GM19238 (cell line): ENCODE measurements around the gene L1TD1.
"Not testable (repeated sequence)": the region's sequence is repeated elsewhere in the genome, so short reads cannot be mapped to it uniquely, and the experiment has no call there.

Experiments
- DNase-seq: peaks from one replicate; pipeline ENCODE4 v3.0.0; 2011; ENCODE audit warnings: low spot score; ENCODE audit not compliant: insufficient read length

The L1TD1 gene, protein sequence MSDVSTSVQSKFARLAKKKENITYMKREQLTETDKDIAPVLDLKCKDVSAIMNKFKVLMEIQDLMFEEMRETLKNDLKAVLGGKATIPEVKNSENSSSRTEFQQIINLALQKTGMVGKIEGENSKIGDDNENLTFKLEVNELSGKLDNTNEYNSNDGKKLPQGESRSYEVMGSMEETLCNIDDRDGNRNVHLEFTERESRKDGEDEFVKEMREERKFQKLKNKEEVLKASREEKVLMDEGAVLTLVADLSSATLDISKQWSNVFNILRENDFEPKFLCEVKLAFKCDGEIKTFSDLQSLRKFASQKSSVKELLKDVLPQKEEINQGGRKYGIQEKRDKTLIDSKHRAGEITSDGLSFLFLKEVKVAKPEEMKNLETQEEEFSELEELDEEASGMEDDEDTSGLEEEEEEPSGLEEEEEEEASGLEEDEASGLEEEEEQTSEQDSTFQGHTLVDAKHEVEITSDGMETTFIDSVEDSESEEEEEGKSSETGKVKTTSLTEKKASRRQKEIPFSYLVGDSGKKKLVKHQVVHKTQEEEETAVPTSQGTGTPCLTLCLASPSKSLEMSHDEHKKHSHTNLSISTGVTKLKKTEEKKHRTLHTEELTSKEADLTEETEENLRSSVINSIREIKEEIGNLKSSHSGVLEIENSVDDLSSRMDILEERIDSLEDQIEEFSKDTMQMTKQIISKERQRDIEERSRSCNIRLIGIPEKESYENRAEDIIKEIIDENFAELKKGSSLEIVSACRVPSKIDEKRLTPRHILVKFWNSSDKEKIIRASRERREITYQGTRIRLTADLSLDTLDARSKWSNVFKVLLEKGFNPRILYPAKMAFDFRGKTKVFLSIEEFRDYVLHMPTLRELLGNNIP

DNA sequence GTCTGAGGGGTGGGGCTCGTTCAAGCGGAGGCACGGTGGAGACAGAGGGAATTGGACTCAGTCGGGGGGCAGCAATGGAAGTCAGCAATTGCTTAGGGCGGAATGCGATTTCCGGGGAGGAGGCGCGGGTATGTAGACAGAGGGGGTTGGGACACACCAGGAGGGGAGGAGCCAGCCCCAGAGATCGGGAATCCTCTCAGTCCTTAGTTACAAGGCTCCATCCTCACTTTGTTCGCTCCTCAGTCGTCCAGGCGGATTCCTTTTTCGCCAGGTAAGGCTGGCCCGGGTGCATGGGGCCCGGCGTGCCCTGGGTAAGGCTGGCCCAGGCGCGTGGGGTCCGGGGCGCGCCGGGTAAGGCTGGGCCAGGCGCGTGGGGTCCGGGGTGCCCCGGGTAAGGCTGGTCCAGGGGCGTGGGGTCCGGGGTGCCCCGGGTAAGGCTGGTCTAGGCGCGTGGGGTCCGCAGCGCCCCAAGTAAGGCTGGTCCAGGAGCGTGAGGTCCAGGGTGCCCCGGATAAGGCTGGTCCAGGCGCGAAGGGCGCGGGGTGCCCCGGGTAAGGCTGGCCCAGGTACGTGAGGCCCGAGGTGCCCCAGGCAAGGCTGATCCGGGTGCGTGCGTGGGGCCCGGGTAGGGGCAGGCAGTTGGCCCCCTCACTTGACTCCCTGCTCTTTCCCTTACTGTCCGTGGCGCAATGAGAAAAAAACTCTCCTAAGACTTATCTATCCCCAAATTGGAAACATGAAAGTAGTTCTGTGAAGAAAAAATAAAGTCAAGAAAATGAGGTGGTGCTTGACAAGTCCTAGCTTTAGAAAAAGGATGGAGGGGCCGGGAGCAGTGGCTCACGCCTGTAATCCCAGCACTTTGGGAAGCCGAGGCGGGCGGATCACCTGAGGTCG, at the start of gene L1TD1:
Gene L1TD1 (plus strand): TSS at position 199 of the 894 bp plus-strand sequence. CDS start 11,780 bp downstream, outside the sequence.
- no peak for DNase-seq

DNA sequence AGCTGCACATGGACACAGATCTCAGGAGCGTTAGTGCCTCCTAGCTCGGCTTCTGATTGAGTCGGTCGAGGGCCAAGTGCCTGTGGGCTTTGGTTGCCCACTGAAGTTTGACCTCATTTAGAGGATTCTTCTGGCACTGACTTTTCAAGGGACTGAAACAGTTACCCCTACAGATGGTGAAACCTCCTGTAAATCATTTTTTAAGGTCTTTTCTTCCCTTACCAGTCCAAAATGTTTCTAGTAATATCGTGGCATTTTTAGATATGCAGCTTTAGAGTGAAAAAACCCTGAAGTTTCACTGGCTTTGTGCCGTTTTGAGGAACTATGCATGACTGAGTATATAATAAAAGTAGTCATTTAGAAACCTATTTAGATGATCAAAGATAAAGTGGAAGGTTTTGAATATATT, 34.7 kb upstream of the L1TD1 start:
- DNase-seq: no peak

DNA sequence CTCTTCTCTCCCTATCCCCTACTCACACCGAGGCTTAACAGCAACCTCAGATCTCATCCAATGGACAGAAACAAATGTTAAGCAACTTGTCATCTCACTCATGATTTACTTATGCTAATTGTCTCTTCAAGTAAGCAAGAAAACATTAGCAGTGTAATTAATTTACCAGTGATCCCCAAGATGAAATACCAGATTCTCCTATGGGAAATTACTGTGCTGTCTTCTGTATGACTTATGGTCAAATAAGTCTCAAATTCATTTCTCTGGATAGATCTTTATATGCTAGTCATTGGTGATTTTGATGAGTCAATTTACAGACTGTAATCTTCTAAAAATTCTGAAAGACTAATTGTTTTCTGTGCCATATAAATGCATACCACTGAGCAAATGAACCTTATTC, 32.9 kb upstream of the L1TD1 start:
- no peak for DNase-seq

DNA sequence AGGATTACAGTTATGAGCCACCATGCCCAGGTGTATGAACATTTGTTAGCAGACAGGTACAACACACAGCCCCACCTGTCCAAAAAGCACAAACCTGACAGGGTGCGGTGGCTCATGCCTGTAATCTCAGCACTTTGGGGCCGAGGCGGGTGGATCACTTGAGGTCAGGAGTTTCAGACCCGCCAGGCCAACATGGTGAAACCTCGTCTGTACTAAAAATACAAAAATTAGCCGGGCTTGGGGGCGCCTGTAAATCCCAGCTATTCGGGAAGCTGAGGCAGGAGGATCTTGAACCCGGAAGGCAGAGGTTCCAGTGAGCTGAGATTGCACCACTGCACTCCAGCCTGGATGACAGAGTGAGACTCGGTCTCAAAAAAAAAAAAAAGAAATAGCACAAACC, 24.3 kb upstream of the L1TD1 start:
- not testable (repeated sequence) for DNase-seq

DNA sequence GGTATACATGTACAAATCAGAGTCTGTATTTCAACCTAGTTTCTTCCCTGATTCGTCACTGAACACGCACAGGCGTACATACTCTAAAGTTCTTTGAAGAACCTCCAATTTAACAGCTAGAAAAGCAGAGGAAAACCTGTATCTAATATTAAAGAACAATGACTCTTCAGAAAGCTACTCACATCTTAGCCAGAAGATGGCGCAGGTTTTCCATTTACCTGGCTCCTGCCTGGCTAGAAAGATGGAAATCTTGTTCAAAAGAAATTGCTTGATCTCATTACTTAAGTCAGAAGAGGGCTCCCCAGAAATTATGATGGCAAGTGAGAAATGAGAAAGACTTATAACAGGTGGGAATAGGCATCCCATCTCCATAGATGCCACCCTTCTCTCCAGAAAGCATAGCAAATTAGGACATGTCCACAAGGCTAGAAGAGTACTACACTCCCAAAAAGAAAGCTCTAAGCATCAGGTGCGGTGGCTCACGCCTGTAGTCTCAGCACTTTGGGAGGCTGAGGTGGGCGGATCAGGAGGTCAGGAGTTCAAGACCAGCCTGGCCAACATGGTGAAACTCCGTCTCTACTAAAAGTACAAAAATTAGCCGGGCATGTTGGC, 19.0 kb upstream of the L1TD1 start:
- no peak for DNase-seq

DNA sequence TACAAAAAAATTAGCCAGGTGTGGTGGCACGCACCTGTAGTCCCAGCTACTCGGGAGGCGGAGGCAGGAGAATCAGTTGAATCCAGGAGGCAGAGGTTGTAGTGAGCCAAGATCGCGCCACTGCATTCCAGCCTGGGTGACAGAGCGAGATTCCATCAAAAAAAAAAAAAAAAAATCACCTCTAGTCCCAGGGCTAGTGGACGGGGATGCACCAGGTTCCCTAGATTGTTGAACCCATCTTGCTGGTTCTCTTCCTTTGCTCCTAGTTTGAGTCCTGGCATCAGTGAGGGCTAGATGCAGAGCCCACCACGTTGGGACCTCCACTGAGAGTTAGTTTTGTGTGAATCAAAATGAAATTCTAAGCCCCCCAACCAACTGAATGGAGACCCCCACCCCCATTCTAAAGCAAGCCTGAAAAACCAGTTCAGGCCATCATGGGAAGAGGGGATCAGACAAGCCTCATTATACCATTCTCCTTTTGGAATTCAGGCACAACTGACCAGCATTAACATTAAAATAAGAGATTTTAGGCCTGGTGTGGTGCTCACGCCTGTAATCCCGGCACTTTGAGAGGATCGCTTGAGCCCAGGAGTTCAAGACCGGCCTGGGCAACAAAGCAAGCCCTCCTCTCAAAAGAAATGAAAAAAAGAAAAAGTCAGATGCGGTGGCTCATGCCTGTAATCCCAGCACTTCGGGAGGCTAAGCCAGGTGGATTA, 17.9 kb upstream of the L1TD1 start:
- DNase-seq: no peak

DNA sequence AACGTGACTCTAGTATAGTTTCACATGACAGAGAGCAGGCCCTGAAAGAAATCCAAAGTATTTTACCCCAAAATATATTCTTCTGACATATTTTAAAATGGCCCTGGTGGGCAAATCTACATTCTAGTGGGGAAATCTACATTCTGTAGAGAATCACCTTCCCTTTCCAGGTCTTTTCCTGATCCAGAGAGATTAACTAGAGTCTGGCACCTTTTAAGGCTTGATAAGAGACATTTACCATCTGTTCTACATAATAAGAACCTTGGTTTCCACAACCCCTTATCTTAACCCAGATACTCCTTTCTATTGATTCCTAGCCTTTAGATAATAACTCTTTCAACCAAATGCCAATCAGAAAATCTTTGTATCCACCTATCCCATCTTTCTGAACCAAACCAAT, 17.0 kb upstream of the L1TD1 start:
- no peak for DNase-seq

DNA sequence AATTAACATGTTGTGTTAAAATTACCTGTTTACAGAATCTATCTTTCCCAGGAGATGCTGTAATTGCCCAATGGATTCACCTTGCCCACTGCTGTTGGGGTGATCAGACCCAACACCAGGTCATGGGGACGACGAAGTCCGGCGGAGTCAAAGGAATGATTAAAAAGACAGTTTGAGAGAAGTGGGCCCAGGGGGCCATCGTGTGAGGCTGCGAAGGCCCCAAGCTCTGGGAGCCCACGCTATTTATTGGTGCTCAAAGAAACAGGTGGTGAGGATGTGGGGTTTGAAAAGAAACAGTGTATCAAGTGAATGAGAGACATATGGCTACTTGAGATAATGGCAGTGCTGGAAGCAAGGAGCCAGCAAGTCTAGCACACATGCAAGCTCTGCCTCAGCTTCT, 16.3 kb upstream of the L1TD1 start:
- DNase-seq: no peak

DNA sequence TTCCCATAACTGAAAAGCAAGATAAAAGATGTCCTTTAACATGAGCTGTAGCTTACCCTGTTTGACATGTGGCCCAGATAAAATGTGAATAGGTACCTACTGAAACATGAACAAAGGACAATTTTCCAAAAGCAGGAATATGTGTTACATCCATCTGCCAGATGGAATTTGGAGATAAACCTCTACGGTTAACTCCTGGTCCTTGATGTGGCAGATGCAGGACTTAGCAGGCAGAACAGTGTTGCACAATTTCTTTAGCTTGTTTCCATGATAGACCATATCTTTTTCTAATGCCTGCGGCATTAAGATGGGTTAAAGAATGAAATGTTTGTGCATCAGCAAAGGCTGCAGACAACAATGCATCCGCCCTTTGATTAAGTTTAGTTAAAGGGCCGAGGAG, 14.6 kb upstream of the L1TD1 start:
- not testable (repeated sequence) for DNase-seq

DNA sequence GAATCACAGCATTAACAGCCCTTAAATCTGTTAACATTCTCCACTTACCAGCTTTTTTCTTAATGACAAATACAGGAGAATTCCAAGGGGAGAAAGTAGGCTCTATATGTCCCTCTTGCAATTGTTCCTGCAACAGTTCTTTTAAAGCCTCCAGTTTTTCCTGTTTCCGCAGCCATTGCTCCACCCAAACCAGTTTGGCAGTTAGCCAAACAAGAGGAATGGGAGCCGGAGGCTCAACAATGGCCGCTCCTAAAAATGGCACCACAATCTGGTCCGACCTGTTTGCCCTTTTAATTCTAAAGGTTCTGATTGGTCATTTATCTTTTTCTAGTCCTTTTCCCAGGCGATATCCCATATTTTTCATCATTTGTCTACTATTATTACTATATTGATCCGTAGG, 14.0 kb upstream of the L1TD1 start:
- no peak for DNase-seq

DNA sequence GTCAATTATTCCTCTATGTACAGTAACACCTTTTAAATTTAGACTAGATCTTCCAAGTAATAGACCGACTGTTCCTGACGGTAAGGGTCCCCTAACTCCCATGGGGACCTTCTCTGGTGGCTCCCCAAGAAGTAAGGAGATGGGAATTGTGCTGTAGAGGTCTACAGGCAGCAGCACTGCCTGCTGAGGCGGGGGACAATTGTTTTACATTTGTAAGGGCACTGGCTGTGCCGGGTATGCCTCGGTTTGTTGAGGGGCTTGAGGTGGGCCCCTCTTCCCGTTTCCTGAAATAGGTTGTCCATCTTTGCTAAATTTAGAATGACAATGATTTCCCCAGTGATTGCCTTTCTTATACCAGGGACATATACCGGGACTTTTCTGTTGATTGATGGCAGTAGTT, 13.1 kb upstream of the L1TD1 start:
- no peak for DNase-seq

DNA sequence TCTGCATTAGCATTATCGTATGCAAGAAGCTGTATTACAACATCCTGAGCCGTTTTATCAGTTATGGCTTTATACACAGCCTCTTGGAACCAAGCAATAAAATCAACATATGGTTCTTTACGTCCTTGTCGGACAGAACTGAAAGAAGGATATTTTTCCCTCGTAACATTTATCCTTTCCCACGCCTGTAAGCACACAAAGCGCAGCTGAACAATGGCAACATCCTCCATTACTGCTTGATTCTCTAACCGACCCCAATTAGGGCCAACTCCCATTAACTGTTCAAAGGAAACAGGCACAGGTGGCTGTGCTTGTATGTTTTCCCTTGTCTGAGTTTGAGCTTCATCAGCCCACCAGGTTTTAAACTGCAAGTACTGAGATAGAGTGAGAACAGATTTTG, 12.5 kb upstream of the L1TD1 start:
- not testable (repeated sequence) for DNase-seq

DNA sequence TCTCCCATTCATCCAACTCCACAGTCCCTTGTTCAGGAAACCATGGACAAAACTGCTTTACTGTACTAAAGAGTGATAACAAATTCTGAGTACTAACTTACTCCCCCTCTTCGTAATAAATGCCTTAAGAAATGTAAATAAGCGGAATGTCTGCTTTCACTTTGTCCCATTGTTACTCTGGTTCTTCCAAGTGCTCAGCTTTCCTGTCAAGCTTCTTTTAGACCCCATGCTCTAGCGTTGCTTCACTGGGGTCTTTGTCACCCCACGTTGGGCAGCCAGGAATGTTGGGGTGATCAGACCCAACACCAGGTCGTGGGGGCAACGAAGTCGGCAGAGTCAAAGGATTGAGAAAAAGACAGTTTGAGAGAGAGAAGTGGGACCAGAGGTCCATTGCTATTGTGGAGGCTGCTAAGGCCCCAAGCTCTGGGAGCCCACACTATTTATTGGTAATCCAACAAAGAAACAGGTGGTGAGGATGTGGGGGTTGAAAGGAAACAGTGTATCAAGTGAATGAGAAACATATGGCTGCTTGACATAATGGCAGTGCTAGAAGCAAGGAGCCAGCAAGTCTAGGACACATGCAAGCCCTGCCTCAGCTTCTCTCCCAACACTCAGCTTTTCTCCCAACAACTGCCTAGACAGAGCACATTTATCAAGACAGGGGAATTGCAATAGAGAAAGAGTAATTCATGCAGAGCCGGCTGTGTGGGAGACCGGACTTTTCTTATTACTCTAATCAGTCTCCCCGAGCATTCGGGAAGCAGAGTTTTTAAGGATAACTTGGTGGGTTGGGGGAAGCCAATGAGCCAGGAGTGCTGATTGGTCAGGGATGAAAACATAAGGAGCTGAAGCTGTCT, 11.3 kb upstream of the L1TD1 start:
- DNase-seq: not testable (repeated sequence)

DNA sequence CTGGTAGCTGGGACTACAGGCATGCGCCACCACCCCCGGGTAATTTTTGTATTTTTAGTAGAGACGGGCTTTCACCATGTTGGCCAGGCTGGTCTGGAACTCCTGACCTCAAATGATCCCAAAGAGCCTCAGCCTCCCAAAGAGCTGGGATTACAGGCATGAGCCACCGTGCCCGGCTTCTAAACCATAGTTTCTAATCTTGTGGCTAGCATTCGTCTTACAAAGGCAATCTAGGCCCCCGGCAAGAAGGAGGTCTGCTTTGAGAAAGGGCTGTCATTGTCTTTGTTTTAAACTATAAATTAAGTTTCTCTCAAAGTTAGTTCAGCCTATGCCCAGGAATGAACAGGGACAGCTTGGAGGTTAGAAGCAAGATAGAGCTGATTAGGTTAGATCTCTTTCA, 10.3 kb upstream of the L1TD1 start:
- no peak for DNase-seq

DNA sequence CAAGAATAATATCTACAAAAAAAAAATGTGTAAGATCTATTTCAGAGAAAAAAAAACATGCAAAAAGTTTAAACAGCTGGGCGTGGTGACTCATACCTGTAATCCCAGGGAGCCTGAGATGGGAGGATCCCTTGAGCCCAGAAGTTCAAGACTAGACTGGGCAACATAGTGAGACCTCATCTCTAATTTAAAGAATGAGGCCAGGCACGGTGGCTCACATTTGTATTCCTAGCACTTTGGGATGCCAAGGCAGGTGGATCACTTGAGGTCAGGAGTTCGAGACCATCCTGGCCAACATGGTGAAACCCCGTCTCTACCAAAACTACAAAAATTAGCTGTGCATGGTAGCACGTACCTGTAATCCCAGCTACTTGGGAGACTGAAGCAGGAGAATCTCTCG, 9.4 kb upstream of the L1TD1 start:
- not testable (repeated sequence) for DNase-seq

DNA sequence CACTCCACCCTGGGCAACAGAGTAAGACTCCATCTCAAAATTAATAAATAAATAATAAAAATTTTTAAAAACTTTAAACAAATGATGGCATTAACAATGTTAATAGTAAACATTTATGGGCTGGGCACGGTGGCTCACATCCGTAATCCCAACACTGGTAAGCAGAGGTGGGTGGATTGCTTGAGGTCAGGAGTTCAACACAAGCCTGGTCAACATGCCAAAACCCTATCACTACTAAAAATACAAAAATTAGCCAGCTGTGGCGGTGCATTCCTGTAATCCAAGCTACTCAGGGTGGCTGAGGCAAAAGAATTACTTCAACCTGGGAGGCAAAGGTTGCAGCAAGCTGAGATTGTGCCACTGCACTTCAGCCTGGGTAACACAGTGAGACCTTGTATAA, 9.0 kb upstream of the L1TD1 start:
- DNase-seq: no peak

DNA sequence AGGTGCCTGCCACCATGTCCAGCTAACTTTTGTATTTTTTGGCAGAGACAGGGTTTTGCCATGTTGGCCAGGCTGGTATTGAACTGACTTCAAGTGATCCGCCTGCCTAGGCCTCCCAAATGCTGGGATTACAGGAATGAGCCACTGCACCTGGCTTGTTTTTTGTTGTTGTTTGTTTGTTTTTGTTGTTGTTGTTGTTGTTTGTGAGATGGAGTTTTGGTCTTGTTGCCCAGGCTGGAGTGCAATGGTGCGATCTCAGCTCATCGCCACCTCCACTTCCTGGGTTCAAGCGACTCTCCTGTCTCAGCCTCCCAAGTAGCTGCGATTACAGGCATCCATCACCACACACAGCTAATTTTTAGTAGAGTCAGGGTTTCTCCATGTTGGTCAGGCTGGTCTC, 7.1 kb upstream of the L1TD1 start:
- no peak for DNase-seq

DNA sequence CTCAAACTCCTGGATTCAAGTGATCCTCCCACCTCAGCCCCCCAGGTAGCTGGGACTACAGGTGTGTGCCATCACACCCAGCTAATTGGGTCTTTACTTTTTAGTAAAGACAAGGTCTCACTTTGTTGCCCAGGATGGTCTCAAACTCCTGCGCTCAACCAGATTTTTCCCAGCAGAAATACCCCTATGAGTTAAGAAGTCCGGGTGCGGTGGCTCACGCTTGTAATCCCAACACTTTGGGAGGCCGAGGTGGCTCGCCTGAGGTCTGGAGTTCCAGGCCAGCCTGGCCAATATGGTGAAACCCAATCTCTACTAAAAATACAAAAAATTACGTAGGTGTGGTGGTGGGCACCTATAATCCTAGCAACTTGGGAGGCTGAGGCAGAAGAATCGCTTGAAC, 6.5 kb upstream of the L1TD1 start:
- DNase-seq: no peak

DNA sequence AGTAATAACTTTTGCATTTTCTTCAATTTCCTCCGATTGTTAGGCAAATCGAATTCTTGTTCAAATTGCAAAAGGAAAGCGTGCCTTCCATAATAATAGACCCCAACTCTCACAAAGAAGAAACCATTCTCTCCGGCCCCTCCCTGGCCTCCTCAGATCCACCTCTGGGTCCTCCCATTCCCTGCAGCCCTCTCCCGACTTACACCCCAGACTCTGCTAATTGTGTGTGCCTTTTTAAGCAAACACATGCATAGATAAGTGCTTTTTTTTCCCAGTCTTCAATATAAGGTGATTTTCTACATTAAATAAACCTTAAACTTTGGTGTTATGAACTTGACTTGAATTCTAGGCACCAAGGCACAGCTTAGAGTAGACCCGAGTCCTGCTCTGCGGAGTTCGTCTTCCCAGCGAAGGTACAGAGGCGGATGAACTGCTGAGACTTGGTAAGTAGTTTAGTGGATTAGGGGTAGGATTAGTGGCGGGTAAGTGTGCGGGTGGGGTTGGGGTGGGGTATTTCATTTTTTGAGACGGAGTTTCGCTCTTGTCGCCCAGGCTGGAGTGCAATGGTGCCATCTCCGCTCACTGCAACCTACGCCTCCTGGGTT, 1.5 kb downstream of the L1TD1 start:
- DNase-seq: no peak
